RWPE1 (cell line): ENCODE results near the gene RNF144A.

ENCODE experiments used
- CTCF ChIA-PET: fragments of 350-600 bp; sonication (Branson Sonifier 250); formaldehyde crosslinking; extraction: SDS; loops from one replicate; lab custom pipeline; 2021; lab: Yijun Ruan, JAX
- POLR2A ChIA-PET: fragments of 400-600 bp; formaldehyde crosslinking; extraction: SDS; loops from one replicate; lab custom pipeline; 2020; ENCODE audit warnings: antibody characterized with exemption; ENCODE audit not compliant: low non-redundant PET; lab: Yijun Ruan, JAX
- DNase-seq: peaks from one replicate; pipeline ENCODE4 v3.0.0; 2012; ENCODE audit warnings: low spot score
- H3K27ac ChIP-seq: fragments of 450-650 bp; 2 replicates; pipeline ENCODE4 v1.5.1; 2017
- CTCF ChIP-seq: fragments of 450-650 bp; conservative IDR thresholded peaks from 2 replicates; pipeline ENCODE4 v1.5.1; 2017; ENCODE audit warnings: low read depth, mild to moderate bottlenecking

RNF144A gene

DNA sequence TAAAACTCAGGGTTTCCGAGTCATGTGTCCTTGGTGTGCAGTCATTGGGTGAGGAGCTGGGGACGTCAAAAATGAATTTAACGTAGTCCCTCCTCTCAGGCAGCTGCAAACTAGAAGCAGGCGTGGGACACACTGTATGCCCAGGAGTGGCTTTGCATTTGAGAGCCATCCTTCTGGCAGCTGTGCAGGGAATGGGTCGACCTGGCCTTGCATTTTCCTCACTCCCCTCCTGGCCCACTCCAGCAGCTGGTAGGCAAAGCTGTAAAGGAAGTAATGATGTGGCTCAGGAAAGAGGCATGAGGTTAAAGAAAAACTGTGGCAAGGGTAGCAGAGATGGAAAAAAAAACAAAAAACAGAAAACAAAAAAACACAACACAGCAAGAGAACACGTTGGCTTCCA is 46.5 kb downstream of the RNF144A start:
- DNase-seq = no peak
- TF ChIP-seq CTCF = no peak
- CTCF ChIA-PET = no interaction called here
- POLR2A ChIA-PET = no interaction called here
- no peak overlapping the region for H3K27ac ChIP-seq

- ChIA-PET POLR2A (no interaction called here), CTCF (no interaction called here)
- no peak for DNase-seq
- TF ChIP-seq CTCF = no peak
- H3K27ac ChIP-seq = no peak overlapping the region
These were observed 48.0 kb downstream of the RNF144A start for GRCh38 chr2:6965071-6965795.

- no peak for DNase-seq
- ChIA-PET CTCF (no interaction called here), POLR2A (no interaction called here)
- no peak for TF ChIP-seq CTCF
- no peak overlapping the region for H3K27ac ChIP-seq
These were observed 49.3 kb downstream of the RNF144A start for GRCh38 chr2:6966446-6966940.

DNA sequence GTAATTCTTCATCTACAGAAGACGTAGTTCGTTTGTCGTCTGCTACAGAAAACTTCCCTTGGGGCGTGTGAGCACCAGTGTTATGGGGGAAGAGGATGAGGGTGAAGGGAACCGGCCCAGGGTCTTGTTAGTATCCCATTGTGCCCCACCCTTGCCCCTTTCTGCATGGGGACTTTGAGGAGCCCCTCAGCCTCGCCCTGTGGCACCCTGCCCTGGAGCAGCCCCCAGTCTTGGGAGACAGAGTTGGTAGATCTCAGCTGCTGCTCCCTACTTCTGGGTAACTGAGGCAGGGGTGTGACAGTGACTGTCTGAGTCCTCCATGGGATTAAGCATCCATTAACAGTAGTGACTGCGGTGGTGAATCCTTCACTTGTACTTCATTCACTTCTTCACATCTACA is 50.1 kb downstream of the RNF144A start:
- no peak for DNase-seq

GRCh38 chr2:6968319-6969100 is 51.3 kb downstream of the RNF144A start:
- no peak for DNase-seq
- ChIA-PET POLR2A (no interaction called here), CTCF (interaction anchor here (0.5 kb wide), 1 partner anchor 46 kb away, joined by 3 read pairs; no protein-coding TSS in a partner anchor)
- TF ChIP-seq CTCF = no peak
- H3K27ac ChIP-seq = no peak overlapping the region

More for the DNA sequence above, 50.1 kb downstream of the RNF144A start:
- POLR2A ChIA-PET = no interaction called here
- H3K27ac ChIP-seq = no peak overlapping the region
- CTCF ChIA-PET = no interaction called here
- no peak for TF ChIP-seq CTCF

GRCh38 chr2:6970551-6970950 is 53.3 kb downstream of the RNF144A start:
- no peak for DNase-seq
- H3K27ac ChIP-seq = no peak overlapping the region
- TF ChIP-seq CTCF = no peak
- ChIA-PET CTCF (no interaction called here), POLR2A (no interaction called here)
